RWPE1 (cell line): Measurements from ENCODE around the gene ZFYVE28.

Experiments used
- CTCF ChIA-PET: fragments of 350-600 bp; sonication (Branson Sonifier 250); formaldehyde crosslinking; extraction: SDS; loops from one replicate; lab custom pipeline; 2021; lab: Yijun Ruan, JAX
- POLR2A ChIA-PET: fragments of 400-600 bp; formaldehyde crosslinking; extraction: SDS; loops from one replicate; lab custom pipeline; 2020; ENCODE audit warnings: antibody characterized with exemption; ENCODE audit not compliant: low non-redundant PET; lab: Yijun Ruan, JAX
- DNase-seq: peaks from one replicate; pipeline ENCODE4 v3.0.0; 2012; ENCODE audit warnings: low spot score
- H3K27ac ChIP-seq: fragments of 450-650 bp; 2 replicates; pipeline ENCODE4 v1.5.1; 2017
- TF ChIP-seq, protein P1 (sequence below): fragments of 450-650 bp; conservative IDR thresholded peaks from 2 replicates; pipeline ENCODE4 v1.5.1; 2017; ENCODE audit warnings: low read depth, mild to moderate bottlenecking

The ZFYVE28 gene

DNA sequence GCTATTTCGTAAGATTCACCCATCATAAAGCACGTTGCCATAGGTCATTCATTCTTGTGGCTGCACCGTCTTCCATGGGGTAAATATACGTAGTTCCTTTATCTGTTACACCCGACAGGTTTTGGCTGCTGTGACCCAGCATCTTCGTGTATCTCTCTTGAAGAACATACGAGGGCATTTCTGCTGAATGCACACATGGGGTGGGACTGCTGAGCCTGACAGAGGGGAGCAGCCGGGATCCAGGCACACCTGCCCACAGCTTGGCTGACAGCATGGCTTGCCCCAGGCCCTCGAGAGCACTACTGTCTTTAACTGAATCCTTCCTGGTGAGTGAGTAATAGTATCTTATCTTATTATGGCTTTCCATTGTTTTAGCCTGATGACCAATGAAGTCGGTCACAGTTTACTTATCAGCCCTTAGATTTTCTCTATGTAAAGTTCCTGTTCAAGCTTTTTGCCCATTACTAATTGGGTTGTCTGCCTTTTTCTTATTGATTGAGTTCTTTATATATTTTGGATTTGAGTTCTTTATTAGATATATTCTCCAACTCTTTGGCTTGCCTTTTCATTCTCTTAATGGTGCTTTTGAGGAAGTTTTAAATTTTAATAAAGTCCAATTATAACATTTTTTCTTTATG lies 111.6 kb downstream of the ZFYVE28 start:
- TF ChIP-seq, protein P1, sequence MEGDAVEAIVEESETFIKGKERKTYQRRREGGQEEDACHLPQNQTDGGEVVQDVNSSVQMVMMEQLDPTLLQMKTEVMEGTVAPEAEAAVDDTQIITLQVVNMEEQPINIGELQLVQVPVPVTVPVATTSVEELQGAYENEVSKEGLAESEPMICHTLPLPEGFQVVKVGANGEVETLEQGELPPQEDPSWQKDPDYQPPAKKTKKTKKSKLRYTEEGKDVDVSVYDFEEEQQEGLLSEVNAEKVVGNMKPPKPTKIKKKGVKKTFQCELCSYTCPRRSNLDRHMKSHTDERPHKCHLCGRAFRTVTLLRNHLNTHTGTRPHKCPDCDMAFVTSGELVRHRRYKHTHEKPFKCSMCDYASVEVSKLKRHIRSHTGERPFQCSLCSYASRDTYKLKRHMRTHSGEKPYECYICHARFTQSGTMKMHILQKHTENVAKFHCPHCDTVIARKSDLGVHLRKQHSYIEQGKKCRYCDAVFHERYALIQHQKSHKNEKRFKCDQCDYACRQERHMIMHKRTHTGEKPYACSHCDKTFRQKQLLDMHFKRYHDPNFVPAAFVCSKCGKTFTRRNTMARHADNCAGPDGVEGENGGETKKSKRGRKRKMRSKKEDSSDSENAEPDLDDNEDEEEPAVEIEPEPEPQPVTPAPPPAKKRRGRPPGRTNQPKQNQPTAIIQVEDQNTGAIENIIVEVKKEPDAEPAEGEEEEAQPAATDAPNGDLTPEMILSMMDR, result no peak
- H3K27ac ChIP-seq, result no peak overlapping the region
- DNase-seq, result no peak
- CTCF ChIA-PET, result no interaction called here
- POLR2A ChIA-PET, result no interaction called here

DNA sequence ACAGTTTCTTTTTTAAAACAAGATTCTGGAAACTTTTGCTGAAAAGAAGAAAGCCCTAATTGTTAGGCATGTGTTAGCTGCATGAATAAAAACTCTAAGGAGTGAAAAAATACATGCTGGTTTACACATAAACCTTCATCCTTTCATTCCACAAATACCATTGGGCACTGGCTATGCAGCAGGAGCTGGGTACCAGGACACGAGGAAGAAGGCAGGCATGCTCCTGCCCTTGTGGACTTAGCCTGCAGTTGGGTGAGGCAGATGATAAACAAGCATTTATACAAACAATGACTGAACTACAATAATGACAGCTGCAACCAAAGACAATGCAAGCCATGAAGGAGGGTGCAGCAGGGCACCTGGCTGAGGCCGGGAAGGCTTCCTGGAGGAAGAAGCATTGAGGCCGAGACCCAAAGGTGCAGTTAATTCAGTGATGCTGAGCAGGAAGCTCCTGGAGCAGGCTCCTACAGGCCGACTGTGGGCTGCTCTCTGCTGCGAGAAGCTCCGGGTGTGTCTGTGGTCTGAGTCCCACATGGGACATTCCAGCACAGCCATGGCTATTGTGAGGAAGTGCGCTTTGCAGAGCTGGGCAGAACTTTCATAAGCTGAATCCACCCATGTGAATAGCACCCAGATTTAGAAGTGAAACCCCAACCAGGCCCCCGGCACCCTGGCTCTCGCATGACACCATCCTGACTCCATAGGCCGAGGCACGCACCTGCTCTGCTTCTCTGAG lies 112.5 kb downstream of the ZFYVE28 start:
- no peak for DNase-seq
- TF ChIP-seq, protein P1, result no peak
- no peak overlapping the region for H3K27ac ChIP-seq
- CTCF ChIA-PET, result interaction anchor here (0.7 kb wide), 1 partner anchor 484 kb away, joined by 4 read pairs; no protein-coding TSS in a partner anchor
- POLR2A ChIA-PET, result interaction anchor here (0.6 kb wide), 1 partner anchor 553 kb away, joined by 3 read pairs; no protein-coding TSS in a partner anchor

DNA sequence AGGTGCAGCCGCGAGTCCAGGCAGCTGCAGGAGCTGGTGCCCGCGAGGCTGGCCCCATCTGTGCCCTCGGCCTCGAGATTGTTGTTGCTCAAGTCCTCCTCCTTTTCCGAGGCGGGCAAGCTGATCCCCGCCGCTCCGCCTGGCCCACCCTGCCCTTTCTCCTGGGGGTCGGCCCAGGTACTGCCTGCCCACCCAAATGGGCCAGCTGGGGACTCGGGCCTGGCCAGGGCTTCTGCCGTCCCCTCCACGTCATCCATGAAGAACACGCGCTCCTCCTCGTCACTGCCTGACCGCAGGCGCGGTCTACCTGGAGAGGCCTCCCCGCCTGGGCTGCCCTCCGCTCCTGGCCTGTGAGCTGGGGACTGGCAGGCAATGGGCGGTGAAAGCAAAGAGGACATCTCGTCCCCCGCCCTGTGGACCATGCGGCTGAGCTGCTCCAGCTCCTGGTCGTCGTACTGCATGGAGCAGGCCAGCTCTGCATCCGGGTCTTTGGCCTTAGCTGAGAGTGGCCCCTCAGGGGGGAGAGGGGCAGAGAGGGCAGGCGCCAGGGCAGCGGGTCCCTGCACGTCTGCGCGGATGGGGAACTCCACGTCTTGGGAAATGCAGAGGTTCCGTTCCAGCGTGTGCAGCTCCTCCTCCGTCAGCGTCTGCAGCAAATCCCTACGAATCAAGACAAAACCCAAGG lies 113.4 kb downstream of the ZFYVE28 start:
- CTCF ChIA-PET, result no interaction called here
- no peak for DNase-seq
- TF ChIP-seq, protein P1, result no peak

DNA sequence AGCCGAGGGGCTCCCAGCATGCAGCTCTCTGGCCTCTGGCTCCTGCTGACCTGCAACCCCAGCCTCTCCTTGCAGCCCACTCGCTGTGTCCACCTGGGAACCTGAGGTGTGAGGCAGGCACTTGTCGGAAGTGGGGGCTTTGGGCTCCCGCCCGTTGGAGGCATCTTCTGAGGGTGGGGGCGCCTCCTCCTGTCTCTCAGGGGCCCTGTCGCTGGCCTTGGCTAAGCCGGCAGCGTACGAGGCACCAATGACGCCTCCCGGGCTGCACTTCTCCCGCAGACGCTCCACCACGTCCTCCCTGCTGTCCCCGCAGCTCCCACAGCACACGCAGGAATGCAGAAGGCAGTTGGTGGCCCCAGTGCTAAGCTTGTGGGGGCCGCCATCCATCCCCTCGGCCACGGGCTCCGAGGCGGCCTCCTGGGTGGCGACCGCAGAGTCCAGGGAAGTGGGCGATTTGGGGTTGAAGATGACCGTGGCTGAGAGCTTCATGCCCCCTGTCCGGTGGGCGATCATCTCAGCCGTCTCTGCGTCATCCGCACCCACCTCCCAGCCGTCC lies 114.0 kb downstream of the ZFYVE28 start:
- ChIA-PET POLR2A (no interaction called here), CTCF (interaction anchor here (0.6 kb wide), 1 partner anchor 407 kb away, joined by 4 read pairs; no protein-coding TSS in a partner anchor)
- no peak overlapping the region for H3K27ac ChIP-seq
- no peak for DNase-seq
- TF ChIP-seq, protein P1, result no peak

More for the DNA sequence above, 113.4 kb downstream of the ZFYVE28 start:
- H3K27ac ChIP-seq, result no peak overlapping the region
- POLR2A ChIA-PET, result no interaction called here

DNA sequence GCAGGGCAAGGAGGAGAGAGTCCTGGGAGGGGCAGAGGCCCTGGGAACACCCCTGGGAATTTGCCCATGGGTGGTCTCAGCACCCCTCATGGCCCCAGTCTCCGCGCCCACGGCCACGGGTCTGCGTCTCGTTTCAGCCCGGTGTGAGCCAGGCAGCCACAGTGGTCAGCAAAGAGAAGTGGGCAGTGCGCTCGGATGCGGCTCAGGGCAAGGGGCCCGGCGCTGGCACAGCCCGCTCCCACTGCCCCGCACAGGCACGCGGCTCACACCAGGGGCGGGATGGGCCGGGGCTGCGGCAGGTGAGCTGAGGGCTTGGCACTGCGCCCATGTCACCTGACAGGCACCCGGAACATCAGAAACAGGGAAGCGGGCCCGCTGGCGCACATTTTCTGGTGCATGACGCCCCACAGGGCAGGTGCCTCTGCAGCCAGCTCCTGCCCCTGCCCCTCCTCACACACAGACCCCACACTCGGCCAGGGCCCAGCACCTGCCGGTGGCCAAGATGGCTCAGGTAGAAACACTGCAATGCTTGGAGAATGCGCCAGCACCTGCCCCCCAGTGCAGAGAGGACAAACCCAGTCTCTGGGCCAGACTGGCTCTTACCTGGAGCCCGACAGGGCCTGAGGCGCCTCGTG lies 114.6 kb downstream of the ZFYVE28 start:
- TF ChIP-seq, protein P1, result no peak
- DNase-seq, result no peak
- no peak overlapping the region for H3K27ac ChIP-seq
- CTCF ChIA-PET, result interaction anchor here (0.6 kb wide), 1 partner anchor 406 kb away, joined by 4 read pairs; no protein-coding TSS in a partner anchor
- POLR2A ChIA-PET, result no interaction called here
